ENCODE data around the gene ENAH.

Gene ENAH

GRCh38 chr1:225451340-225451739 is 201.6 kb downstream of the ENAH start:
- Histone ChIP-seq H3K27me3 (ENCODE audit: control insufficient read depth, insufficient read depth, low read length) (no peaks in the 10 kb centered on the region), H3K4me1 (ENCODE audit: control insufficient read depth, insufficient read depth, low read length) (peaks cover 57% of the 10 kb centered on the region), H3K4me3 (ENCODE audit: low read length) (no peak overlapping the region), H3K27ac (ENCODE audit: low read depth, low read length) (peak overlapping the region; percentile 84), H3K36me3 (ENCODE audit: control insufficient read depth, insufficient read depth, low read length) (no peaks in the 10 kb centered on the region), H3K9ac (ENCODE audit: low read length) (no peak overlapping the region)

- H3K27ac ChIP-seq (ENCODE audit: low read depth, low read length), result peak overlapping the region; percentile 84
- peaks cover 64% of the 10 kb centered on the region for H3K4me1 ChIP-seq (ENCODE audit: control insufficient read depth, insufficient read depth, low read length)
Observed at GRCh38 chr1:225450491-225451191, 202.3 kb downstream of the ENAH start.

DNA sequence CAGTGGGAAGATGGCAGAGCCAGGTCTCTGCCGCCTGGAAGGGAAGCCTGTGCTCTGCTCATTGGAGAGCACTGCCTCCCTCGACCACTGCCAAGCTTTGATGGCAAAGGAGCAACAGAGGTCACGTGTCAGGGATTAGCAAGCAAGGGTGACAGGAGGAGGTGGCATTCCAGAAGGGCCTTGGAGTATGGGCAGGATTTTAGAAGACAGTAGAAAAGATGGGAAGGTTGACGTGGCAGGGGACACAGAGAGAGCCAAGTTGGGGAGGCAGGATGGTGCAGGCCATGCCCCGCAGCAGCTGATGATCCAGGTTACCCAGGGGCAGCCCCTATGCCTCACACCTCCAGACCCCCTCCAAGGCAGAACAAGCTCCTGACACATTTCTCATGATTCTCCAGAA is 203.1 kb downstream of the ENAH start:
- Histone ChIP-seq H3K27me3 (ENCODE audit: control insufficient read depth, insufficient read depth, low read length) (no peaks in the 10 kb centered on the region), H3K4me1 (ENCODE audit: control insufficient read depth, insufficient read depth, low read length) (peaks cover 68% of the 10 kb centered on the region), H3K36me3 (ENCODE audit: control insufficient read depth, insufficient read depth, low read length) (no peaks in the 10 kb centered on the region), H3K27ac (ENCODE audit: low read depth, low read length) (peak overlapping the region; percentile 99), H3K9ac (ENCODE audit: low read length) (no peak overlapping the region), H3K4me3 (ENCODE audit: low read length) (no peak overlapping the region)

More at GRCh38 chr1:225450491-225451191, 202.3 kb downstream of the ENAH start:
- H3K27me3 ChIP-seq (ENCODE audit: control insufficient read depth, insufficient read depth, low read length), result no peaks in the 10 kb centered on the region
- no peak overlapping the region for H3K4me3 ChIP-seq (ENCODE audit: low read length)
- no peaks in the 10 kb centered on the region for H3K36me3 ChIP-seq (ENCODE audit: control insufficient read depth, insufficient read depth, low read length)
- no peak overlapping the region for H3K9ac ChIP-seq (ENCODE audit: low read length)

GRCh38 chr1:225449261-225449660 is 203.7 kb downstream of the ENAH start:
- peak overlapping the region; percentile 99 for H3K27ac ChIP-seq (ENCODE audit: low read depth, low read length)
- peak overlapping the region; percentile 12 for H3K4me3 ChIP-seq (ENCODE audit: low read length)

DNA sequence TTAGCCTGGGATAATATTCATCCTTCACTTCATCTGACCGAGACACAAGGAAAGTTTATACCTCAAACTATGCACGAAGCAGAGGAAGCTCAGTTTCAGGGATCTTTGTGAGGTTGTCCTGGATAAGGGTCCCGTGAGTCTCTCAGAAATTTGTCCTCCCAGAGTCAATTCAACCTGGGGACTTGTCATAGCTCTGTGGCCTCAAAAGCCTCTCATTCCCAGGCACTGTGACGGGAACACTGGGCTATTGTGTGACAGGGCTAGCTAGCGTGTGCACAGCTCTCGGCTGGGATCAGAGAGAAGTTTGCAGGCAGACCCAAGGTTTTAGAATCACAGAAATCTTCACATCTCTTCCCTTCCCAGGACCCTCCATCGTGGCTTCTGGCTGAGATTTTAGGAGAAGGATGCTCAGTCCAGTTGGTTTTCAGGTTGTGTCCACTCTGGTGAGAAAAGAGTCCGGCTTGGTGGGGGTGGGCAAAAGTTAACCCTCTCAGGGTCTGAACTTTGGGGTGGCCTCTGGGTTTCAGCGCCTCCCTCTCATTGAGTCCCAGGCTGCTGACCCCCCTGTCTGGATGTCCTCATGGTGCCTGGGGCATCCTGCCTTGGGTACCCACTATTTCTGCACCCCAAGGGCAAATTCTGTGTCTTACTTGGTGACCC is 204.6 kb downstream of the ENAH start:
- H3K27ac ChIP-seq (ENCODE audit: low read depth, low read length), result peak overlapping the region; percentile 99

More at GRCh38 chr1:225449261-225449660, 203.7 kb downstream of the ENAH start:
- Histone ChIP-seq H3K27me3 (ENCODE audit: control insufficient read depth, insufficient read depth, low read length) (no peaks in the 10 kb centered on the region), H3K9ac (ENCODE audit: low read length) (no peak overlapping the region), H3K4me1 (ENCODE audit: control insufficient read depth, insufficient read depth, low read length) (peaks cover 66% of the 10 kb centered on the region), H3K36me3 (ENCODE audit: control insufficient read depth, insufficient read depth, low read length) (no peaks in the 10 kb centered on the region)

GRCh38 chr1:225447650-225448089 is 205.3 kb downstream of the ENAH start:
- Histone ChIP-seq H3K4me3 (ENCODE audit: low read length) (peak overlapping the region; percentile 37), H3K36me3 (ENCODE audit: control insufficient read depth, insufficient read depth, low read length) (no peaks in the 10 kb centered on the region), H3K27ac (ENCODE audit: low read depth, low read length) (peak overlapping the region; percentile 99), H3K4me1 (ENCODE audit: control insufficient read depth, insufficient read depth, low read length) (peaks cover 58% of the 10 kb centered on the region), H3K27me3 (ENCODE audit: control insufficient read depth, insufficient read depth, low read length) (no peaks in the 10 kb centered on the region), H3K9ac (ENCODE audit: low read length) (no peak overlapping the region)

More for the DNA sequence above, 204.6 kb downstream of the ENAH start:
- Histone ChIP-seq H3K4me1 (ENCODE audit: control insufficient read depth, insufficient read depth, low read length) (peaks cover 59% of the 10 kb centered on the region), H3K36me3 (ENCODE audit: control insufficient read depth, insufficient read depth, low read length) (no peaks in the 10 kb centered on the region), H3K4me3 (ENCODE audit: low read length) (peak overlapping the region; percentile 14), H3K27me3 (ENCODE audit: control insufficient read depth, insufficient read depth, low read length) (no peaks in the 10 kb centered on the region), H3K9ac (ENCODE audit: low read length) (peak overlapping the region; percentile 41)

DNA sequence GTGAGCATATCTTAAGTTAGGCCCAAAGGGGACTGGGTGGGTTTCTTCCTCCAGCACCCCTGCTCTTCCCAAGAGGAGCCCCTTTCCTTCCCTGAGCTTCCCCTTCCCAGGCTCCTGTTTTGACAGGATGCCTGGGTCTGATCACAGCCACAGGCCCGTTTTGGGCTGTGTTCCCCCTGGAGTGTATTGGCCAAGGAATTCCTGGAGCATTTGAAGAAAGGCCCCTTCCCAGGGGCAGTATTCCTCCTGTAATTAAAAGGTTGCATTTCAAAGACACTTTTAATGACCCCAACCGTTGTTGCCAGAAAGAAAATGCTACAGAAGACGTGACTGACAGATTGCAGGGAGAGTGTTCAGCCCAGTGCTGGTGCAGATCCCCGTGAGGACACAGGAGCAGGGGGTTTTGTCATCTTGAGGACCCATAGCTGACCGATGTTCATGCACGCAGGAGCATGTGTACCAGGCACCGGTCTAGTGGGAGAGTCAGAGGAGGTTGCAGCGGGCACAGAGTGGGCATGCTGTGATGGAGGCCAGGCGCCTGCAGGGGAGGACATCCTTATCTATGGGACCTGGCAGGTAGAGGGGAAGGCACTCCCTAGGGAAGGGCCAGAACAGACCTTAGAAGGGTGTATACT is 205.8 kb downstream of the ENAH start:
- Histone ChIP-seq H3K9ac (ENCODE audit: low read length) (peak overlapping the region; percentile 19), H3K4me1 (ENCODE audit: control insufficient read depth, insufficient read depth, low read length) (peaks cover 58% of the 10 kb centered on the region), H3K4me3 (ENCODE audit: low read length) (peak overlapping the region; percentile 37), H3K27ac (ENCODE audit: low read depth, low read length) (peak overlapping the region; percentile 99), H3K27me3 (ENCODE audit: control insufficient read depth, insufficient read depth, low read length) (no peaks in the 10 kb centered on the region), H3K36me3 (ENCODE audit: control insufficient read depth, insufficient read depth, low read length) (no peaks in the 10 kb centered on the region)

DNA sequence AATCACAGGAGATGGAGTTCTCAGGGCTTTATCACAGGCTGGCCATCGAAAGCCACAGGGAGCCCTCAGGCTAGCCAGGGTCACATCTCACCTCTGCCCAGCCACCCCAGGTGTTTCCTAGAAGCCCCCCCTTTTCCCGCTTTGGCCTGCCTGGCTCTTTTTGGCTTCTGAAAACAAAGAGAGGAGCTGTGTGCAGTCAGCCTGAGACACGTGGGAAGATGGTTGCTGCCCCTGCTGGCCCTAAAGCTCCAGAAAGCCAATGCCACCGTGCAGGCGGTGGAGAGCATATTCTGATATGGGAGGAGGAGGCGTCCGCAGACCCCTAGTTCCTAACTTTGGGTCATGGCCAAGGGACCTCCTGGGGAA is 206.3 kb downstream of the ENAH start:
- H3K4me3 ChIP-seq (ENCODE audit: low read length), result no peak overlapping the region
- no peaks in the 10 kb centered on the region for H3K27me3 ChIP-seq (ENCODE audit: control insufficient read depth, insufficient read depth, low read length)
- H3K27ac ChIP-seq (ENCODE audit: low read depth, low read length), result peak overlapping the region; percentile 99
- H3K36me3 ChIP-seq (ENCODE audit: control insufficient read depth, insufficient read depth, low read length), result no peaks in the 10 kb centered on the region
- peaks cover 58% of the 10 kb centered on the region for H3K4me1 ChIP-seq (ENCODE audit: control insufficient read depth, insufficient read depth, low read length)
- peak overlapping the region; percentile 19 for H3K9ac ChIP-seq (ENCODE audit: low read length)

GRCh38 chr1:225445639-225446594 is 207.0 kb downstream of the ENAH start:
- peak overlapping the region; percentile 32 for H3K9ac ChIP-seq (ENCODE audit: low read length)
- H3K36me3 ChIP-seq (ENCODE audit: control insufficient read depth, insufficient read depth, low read length), result no peaks in the 10 kb centered on the region
- peaks cover 61% of the 10 kb centered on the region for H3K4me1 ChIP-seq (ENCODE audit: control insufficient read depth, insufficient read depth, low read length)
- H3K27me3 ChIP-seq (ENCODE audit: control insufficient read depth, insufficient read depth, low read length), result no peaks in the 10 kb centered on the region
- peak overlapping the region; percentile 99 for H3K27ac ChIP-seq (ENCODE audit: low read depth, low read length)
- H3K4me3 ChIP-seq (ENCODE audit: low read length), result peak overlapping the region; percentile 51

- Histone ChIP-seq H3K27me3 (ENCODE audit: control insufficient read depth, insufficient read depth, low read length) (no peaks in the 10 kb centered on the region), H3K4me3 (ENCODE audit: low read length) (no peak overlapping the region), H3K4me1 (ENCODE audit: control insufficient read depth, insufficient read depth, low read length) (peaks cover 39% of the 10 kb centered on the region), H3K9ac (ENCODE audit: low read length) (no peak overlapping the region), H3K36me3 (ENCODE audit: control insufficient read depth, insufficient read depth, low read length) (no peaks in the 10 kb centered on the region), H3K27ac (ENCODE audit: low read depth, low read length) (peak overlapping the region; percentile 45)
Observed at GRCh38 chr1:225442123-225442505, 210.8 kb downstream of the ENAH start.

- Histone ChIP-seq H3K36me3 (ENCODE audit: control insufficient read depth, insufficient read depth, low read length) (no peaks in the 10 kb centered on the region), H3K4me1 (ENCODE audit: control insufficient read depth, insufficient read depth, low read length) (peaks cover 33% of the 10 kb centered on the region), H3K27ac (ENCODE audit: low read depth, low read length) (peak overlapping the region; percentile 45), H3K4me3 (ENCODE audit: low read length) (no peak overlapping the region), H3K9ac (ENCODE audit: low read length) (no peak overlapping the region), H3K27me3 (ENCODE audit: control insufficient read depth, insufficient read depth, low read length) (no peaks in the 10 kb centered on the region)
Observed at GRCh38 chr1:225441314-225442122, 211.4 kb downstream of the ENAH start.
